Osteocyte (in vitro differentiated cells): Measurements from ENCODE around the gene EFNA5. TPM values are rescaled to one million over a fixed set of nuclear protein-coding genes. Genes with fewer than 3 reads are reported as not detected.

Experiments used
- DNase-seq: peaks from one replicate; pipeline ENCODE4 v3.0.0; 2021; ENCODE audit warnings: mixed read lengths; ENCODE audit not compliant: unreplicated experiment; ENCODE audit errors: extremely low spot score
- H3K27ac Mint-ChIP-seq: one replicate; pipeline ENCODE4 v1.8.0; 2021; ENCODE audit warnings: mild to moderate bottlenecking, mixed read lengths; ENCODE audit not compliant: unreplicated experiment
- H3K27me3 Mint-ChIP-seq: one replicate; pipeline ENCODE4 v1.8.0; 2021; ENCODE audit warnings: mixed read lengths; ENCODE audit not compliant: unreplicated experiment
- H3K36me3 Mint-ChIP-seq: one replicate; pipeline ENCODE4 v1.8.0; 2021; ENCODE audit warnings: mixed read lengths; ENCODE audit not compliant: unreplicated experiment
- H3K4me1 Mint-ChIP-seq: one replicate; pipeline ENCODE4 v1.8.0; 2021; ENCODE audit warnings: mixed read lengths; ENCODE audit not compliant: unreplicated experiment
- H3K4me3 Mint-ChIP-seq: one replicate; pipeline ENCODE4 v1.8.0; 2021; ENCODE audit warnings: mild to moderate bottlenecking, moderate library complexity, mixed read lengths; ENCODE audit not compliant: unreplicated experiment
- H3K9me3 Mint-ChIP-seq: one replicate; pipeline ENCODE4 v1.8.0; 2021; ENCODE audit warnings: mixed read lengths; ENCODE audit not compliant: unreplicated experiment
- CTCF ChIP-seq: fragments of 200-600 bp; sonication (generic); IDR thresholded peaks from 2 replicates; pipeline ENCODE4 v1.5.0; 2021; ENCODE audit warnings: antibody characterized with exemption, mild to moderate bottlenecking, moderate library complexity
- total RNA-seq: library from RNA; stranded (reverse); gene quantifications from 2 replicates; pipeline ENCODE4 v1.2.1, GENCODE V29; 2021

EFNA5 gene
- total RNA-seq, 1 donor from 2014 or later: 34.2 TPM

- Mint-ChIP-seq H3K27ac (peak overlapping the region; percentile 58), H3K9me3 (peaks cover 5% of the 10 kb centered on the region)
Measured at GRCh38 chr5:107377277-107377609, 293.5 kb downstream of the EFNA5 start.

GRCh38 chr5:107376546-107377276 is 294.0 kb downstream of the EFNA5 start:
- Mint-ChIP-seq H3K27me3 (no peaks in the 10 kb centered on the region), H3K9me3 (peaks cover 5% of the 10 kb centered on the region), H3K36me3 (peaks cover 2% of the 10 kb centered on the region), H3K4me3 (no peak overlapping the region), H3K4me1 (peaks cover 26% of the 10 kb centered on the region), H3K27ac (peak overlapping the region; percentile 58)
- TF ChIP-seq CTCF: no peak
- DNase-seq: no peak

More at GRCh38 chr5:107377277-107377609, 293.5 kb downstream of the EFNA5 start:
- Mint-ChIP-seq H3K4me1 (peaks cover 28% of the 10 kb centered on the region), H3K36me3 (peaks cover 2% of the 10 kb centered on the region), H3K4me3 (no peak overlapping the region), H3K27me3 (no peaks in the 10 kb centered on the region)
- no peak for DNase-seq
- no peak for TF ChIP-seq CTCF

GRCh38 chr5:107373549-107374263 is 297.0 kb downstream of the EFNA5 start:
- Mint-ChIP-seq H3K9me3 (peaks cover 5% of the 10 kb centered on the region), H3K27ac (no peak overlapping the region), H3K4me3 (no peak overlapping the region), H3K36me3 (peaks cover 2% of the 10 kb centered on the region), H3K27me3 (no peaks in the 10 kb centered on the region), H3K4me1 (peaks cover 12% of the 10 kb centered on the region)
- no peak for TF ChIP-seq CTCF
- DNase-seq: no peak

- no peak for TF ChIP-seq CTCF
- H3K27ac Mint-ChIP-seq: no peak overlapping the region
- H3K36me3 Mint-ChIP-seq: peaks cover 2% of the 10 kb centered on the region
- H3K9me3 Mint-ChIP-seq: peaks cover 5% of the 10 kb centered on the region
- peaks cover 12% of the 10 kb centered on the region for H3K4me1 Mint-ChIP-seq
- no peak overlapping the region for H3K4me3 Mint-ChIP-seq
- H3K27me3 Mint-ChIP-seq: no peaks in the 10 kb centered on the region
- DNase-seq: no peak
Measured at GRCh38 chr5:107372723-107373450, 297.9 kb downstream of the EFNA5 start.
